NCI-H748 (cell line): ENCODE data around the gene ZNF366.
A peak's percentile ranks its signal among the peaks of the same experiment; 100 is the strongest.

Experiments used
- DNase-seq: peaks from one replicate; lab custom pipeline; 2025; ENCODE audit not compliant: unreplicated experiment; lab: John Stamatoyannopoulos, UW

The ZNF366 gene

DNA sequence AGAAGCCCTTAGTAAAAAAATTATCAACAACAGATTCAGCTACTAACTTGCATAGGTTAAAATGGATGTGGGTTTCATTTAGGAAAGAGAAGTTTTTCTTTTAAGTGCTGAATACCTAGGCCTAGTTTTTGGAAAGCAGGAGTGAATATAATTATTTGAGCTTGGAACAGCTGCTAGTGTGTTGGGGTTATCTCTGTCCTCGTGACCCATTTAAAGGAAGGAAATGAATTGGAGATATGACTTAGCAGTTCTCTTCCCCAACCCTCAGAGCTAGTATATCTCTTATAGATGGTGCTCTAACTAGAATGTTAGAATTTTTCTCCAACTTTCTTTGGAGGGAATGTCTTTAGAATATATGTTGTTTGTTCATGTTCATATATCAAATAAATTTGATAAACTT lies 38.6 kb downstream of the ZNF366 start:
- no peak for DNase-seq

DNA sequence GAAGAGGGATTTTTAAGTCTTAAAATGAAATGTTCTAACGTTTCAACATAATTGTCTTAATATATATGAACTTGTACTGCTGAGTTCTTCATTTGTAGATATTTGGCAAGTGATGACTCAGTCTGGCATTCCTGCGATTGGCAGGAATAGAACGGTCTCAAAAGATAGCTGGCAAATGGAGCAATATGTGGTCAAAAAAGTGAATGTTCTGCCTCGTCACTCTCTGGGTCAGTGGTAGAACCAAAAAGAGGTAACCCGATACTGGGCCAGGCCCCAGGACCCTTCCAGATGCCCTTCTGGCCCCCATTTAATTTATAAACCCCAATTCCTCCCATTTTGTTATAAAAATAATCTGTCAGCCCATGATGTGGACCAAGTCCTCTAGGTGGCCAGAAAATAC lies 39.2 kb downstream of the ZNF366 start:
- DNase-seq = no peak

DNA sequence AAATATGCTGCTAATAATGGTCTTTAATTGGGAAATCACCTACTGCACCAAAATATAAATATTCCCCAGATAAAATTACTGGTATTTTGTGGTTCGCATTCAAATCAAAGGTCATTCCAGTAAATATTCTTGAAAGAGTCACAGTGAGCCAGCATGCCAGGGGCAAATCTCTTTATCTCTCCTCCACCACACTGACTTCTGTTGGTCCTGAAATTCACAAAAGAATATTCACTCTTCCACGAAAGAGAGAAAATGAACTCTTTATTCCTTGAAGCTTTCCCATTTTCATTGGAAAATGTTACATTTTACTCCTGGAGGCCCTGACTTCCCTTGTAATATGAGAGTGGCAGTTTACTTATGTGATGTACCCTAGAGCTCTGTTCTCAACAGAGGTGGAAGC lies 39.7 kb downstream of the ZNF366 start:
- no peak for DNase-seq

DNA sequence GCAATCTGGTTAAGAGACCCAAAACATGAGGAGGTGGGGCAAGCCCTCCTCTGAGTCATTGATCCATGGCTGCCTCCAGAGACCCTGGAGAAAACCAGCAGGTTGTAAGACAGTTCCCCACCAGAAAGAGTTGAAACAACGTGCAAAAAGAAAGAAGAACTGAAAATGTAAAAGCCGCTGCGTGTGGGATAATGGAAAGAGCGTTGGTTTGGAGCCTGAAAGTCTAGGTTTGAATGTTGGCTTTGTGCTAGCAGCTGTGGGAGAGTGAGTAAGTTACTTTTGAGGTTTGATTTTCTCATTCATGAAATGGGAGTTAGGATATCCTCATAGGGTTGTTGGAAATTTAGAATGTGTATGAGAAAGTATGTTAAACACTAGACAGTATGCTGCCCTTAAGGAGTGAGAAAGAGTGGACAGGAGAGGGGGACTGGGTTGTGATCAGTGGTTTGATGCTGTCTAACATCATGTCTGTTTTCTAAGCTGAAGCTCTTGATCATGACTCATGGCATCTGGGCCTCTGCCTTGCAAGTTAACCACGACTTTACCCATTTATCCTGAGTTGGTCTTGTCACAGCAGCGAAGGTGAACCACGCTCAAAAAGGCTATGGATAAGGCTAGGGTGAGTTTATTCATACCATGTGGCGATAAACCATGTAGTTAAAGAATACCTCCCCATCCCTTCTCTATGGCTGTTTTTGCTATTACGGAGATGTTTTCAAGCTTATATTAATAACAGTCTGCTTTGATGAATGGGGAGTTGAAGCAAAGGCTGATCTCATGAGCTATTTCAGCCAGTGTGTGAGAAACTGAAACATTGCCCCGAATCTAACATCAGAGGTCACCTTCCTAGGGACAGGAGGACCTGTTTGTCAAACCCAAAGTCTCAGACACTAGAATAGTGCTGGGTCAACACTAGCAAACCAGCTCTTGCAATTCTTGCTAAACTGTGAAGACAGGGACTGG lies 41.3 kb downstream of the ZNF366 start:
- DNase-seq = no peak

DNA sequence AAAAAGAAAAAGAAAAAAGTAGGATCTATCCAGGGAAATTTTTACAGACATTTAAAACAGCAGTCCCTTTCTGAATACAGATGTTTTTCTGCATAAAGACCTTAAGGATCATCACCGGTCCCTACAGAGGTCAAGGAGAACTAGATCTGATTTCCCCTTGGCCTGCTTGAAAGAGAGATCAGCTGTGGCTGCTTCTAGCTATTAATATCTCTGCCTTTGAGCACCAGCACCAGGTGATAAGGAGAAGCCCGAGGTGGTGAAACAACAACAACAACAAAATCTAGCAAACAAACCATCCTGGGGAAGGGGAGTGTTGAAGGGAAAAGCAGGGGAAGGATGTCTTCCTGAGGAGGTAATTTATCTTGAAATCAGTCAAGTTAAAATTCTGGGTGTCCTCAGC lies 42.1 kb downstream of the ZNF366 start:
- DNase-seq = no peak

DNA sequence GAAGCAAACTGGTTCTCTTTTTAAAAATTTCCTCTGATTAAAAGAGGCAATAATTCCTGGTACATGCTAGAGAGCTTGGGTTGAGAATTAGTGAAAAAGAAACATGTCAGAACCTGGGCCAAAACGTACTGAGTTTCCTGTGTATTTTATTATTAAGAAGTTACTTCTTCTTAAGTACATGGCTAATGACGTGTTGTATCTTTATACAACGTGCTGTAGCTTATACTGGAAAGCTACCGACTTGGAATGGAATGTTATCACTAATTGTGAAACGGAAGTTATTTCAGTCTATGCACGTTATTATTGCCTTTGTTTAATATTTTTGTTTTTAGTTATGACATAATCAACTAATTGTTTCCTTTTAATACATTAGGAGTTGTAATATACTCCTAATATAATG lies 43.1 kb downstream of the ZNF366 start:
- DNase-seq = no peak

DNA sequence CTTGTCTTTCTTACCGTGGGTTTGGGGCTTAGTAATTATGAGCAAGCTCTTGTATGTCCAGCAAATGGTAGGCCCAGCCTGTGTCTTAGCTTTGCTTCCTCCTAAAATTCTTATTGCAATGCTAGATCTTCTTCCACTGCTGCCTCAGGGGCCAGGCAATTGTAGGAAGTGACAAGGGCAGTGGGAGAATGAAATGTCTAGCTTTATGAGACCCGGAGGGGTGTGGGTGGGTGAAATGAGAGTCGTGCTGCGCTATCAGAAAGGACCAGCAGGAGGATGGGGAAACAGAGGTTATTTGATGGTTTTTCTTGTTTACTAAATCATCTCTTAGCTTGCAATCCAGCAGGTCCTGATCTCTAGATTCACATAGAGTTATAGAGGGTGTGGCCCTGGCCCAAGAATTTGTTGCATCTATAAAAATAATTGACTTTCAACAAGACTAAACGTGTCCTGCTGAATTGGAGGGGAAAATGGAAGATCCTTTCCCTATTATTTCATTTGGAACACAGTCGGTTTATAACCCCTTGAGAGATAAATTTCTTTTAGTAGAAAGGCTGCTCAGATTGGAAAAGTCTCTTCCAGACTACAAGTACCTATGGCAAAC lies 43.7 kb downstream of the ZNF366 start:
- DNase-seq = peak; percentile 36

DNA sequence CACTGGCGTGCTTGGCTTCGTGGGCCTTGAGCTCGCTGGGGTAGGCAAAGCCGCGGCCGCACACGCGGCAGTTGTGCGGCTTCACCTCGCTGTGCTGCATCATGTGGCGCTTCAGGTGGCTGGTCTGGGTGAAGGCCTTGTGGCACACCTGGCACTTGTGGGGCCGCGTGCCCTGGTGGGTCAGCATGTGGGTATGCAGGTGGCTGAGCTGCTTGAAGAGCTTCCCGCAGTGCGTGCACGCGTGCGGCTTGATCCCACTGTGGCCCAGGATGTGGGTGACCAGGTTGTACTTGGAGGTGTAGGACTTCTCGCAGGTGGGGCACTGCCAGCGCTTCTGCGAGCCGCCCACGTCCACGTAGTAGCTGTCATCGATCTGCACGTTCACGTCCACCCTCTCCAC lies 46.8 kb downstream of the ZNF366 start:
- DNase-seq = no peak

DNA sequence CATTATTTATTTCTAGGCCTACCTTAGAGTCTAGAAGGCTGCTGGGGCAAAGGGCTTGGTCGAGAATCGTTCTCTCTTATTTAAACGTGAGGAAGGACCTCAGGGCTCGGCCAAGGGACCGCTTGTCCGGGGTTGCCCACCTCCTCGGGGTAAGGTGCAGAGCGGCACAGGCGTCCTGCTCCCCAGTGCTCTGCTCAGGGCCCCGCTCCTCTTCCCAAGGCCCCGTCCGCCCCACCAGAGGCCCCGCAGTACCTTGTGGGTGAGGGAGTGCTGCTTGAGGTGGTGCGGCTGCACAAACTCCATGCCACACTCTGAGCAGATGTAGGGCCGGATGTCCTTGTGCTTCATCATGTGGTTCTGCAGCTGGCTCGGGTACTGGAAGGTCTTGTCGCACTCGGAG lies 47.3 kb downstream of the ZNF366 start:
- no peak for DNase-seq

DNA sequence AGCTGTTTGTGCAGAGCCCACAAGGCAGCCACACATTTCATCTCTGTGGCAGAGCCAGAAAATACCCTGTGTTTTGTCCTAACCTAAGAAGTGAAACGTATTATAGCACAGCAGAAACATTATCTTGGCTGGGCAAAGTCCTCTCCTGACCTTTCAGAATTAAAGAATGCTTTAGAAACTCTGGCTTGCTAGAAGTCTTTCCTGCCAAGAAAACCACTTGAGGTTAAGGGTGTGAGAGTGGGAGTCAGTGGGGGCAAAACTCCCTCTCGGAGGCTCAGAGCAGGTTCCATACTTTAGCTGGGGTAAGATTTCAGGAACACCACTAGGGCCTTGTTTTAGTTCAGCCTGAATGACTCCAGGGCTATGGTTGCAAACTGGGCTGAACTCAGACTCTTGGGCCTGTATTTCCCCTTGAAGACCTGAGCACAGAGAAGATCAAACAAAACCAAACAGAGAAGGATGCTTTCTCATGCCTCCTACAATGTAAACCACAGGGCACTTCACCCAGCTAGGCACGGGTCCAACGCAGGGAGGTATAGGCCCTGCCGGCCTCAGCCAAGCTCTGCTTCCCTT lies 48.0 kb downstream of the ZNF366 start:
- DNase-seq = no peak

DNA sequence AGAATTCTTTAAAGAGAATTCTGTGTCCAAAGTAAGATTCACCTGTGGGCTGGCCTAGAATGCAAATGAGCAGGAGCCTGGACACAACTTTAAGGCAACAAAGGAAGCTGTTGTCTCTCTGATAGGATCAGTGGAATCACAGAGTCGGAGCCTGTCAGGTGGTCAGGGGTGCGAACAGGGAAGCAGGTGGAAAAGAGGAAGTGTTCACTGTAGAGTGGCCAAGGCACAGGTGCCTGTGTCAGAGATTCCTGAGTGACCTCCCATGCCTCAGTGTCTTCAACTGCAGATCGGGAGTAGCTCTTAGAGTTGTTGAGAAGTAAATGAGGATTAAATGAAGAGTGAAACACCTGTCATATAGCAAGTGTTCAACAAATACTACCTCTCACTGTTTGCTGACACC lies 48.8 kb downstream of the ZNF366 start:
- no peak for DNase-seq

DNA sequence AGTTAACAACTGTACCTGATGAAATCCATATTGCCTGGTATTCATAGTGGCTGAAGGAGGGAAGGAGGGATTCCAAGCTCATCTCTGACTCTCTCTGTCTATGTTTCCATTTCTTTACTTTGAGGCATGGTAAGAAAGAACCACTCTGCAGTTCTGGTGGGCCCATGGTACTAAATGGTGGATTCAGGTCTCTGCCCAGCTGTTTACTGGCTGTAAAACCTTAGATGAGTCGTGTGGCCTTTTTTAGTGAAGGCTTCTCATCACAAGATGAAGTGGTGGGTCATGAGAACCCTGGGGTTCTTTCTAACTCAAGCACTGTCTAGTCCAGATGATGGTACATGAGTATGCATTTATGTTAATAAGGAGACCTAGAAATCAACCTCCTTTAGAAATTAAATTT lies 49.7 kb downstream of the ZNF366 start:
- DNase-seq = no peak

DNA sequence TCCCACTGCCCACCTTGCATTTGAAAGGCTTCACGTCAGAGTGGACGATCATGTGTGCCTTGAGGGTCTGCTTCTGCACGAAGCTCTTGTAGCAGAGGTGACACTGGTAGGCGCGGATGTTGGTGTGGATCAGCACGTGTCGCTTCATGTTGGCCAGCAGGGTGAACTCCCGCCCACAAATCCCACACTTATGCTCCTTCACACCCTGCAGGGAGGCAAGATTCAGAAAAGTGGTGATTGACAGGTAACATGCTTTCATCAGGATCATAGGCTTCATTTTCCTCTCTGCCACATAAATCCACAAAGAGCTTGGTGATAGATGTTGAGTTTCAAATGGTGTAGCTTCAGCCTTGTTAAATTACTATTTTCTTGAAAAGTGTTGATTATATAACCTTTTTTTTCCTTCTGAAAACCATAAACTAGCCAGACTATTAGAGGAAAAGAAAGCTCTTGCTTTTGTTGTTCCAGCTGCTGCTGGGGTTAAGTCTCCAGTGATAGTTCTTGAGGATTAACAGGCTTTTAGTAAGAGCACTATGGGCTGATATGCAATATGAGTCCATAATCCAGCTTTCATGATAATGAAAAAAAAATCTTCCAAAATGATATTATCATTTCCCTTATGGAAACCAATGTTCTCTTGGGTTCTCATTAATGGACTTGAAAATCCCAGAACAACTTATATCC lies 50.7 kb downstream of the ZNF366 start:
- DNase-seq = no peak

DNA sequence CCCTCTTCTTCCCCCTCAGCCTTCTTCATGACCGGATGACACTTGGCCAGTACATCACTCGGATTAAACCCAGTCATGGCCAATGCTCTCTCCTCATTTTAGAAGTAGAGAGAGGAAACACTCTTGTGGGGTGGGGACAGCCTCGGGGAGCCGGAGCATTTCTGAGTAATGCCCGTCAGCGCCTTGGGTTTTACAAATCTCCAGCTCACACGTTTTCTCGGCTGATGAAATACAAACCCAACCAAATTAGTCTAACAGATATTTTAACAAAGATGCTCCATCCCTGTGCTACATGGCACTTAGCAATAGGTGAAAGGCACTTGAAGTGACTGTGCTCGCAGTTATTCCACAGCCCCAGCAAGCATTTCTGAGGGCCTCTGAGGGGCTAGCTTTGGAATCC lies 51.7 kb downstream of the ZNF366 start:
- DNase-seq = no peak

DNA sequence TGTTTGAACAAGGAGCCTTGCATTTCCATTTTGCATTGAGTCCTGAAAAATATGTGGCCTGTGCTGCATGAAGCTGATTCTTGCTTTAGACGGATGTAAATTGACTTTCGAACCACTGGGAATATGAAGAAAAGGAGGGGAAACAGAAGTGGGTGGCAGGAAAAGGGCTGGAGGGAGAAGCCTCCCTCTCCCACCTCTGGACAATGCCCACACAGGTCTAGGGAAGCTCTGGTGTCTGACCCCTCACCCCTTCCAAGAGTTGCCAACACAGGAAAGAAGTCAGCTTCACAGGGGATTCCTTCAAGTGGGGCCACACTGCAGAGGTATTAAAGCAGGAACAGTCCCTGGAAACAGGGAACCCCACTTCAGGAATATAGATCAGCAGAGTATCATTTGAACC lies 52.2 kb downstream of the ZNF366 start:
- DNase-seq = no peak

DNA sequence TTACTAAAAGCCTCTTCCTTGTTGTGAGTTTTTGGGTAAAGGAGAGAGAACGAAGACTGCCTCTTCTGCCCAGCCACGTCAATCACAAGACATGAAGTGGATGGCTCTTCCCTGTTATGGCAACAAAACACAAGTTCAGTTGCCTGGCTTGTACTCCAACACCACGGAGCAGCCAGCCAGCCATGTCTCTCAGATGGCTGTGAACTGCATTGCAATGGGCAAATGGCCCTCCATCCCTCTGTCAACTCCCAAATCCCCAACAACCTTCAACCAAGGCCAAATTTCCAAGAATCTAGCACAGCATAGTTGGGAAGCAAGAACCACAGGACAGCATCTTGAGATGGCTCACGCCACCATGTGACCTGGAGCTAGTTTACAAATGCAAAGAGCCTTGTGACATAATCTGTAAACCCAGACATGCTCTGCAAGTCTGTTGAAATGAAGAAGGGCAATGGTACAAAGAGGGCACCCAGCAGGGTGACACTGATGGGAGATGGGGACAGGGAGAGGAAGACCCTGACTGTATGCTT lies 53.9 kb downstream of the ZNF366 start:
- no peak for DNase-seq

DNA sequence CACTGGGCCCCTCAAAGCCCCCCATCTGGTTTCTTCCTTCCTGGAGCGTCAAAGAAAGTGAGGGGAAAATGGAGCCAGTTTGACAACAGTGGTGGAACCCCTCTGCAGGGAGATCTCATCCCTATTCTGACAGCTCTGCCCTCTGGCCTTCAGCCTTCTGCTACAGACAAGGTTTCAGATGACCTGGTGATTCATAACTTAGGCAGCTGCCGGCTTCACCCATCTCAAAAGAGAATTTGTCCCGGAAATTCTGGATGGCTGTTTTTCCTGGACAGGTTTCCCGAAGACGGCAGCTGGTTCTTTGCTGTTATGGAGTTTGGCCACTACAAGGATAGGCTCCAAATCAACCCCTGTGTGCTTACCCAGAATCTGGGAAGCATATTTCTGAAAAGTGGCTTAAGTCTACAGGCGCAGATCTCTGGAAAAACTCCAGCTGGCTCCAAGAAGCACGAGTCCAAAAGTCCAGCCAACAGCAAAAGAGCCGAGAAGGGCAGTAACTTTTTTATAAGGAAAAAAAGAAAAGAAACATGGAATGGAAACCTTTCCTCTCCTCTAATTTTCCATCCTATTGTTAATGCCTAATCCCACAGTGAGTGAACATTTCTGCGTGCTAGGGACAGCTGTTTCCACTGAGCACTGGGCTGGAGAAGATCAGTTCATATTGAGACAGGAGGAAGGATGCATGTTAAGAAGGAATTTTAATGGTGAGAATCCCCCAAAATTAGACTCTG lies 54.5 kb downstream of the ZNF366 start:
- no peak for DNase-seq

DNA sequence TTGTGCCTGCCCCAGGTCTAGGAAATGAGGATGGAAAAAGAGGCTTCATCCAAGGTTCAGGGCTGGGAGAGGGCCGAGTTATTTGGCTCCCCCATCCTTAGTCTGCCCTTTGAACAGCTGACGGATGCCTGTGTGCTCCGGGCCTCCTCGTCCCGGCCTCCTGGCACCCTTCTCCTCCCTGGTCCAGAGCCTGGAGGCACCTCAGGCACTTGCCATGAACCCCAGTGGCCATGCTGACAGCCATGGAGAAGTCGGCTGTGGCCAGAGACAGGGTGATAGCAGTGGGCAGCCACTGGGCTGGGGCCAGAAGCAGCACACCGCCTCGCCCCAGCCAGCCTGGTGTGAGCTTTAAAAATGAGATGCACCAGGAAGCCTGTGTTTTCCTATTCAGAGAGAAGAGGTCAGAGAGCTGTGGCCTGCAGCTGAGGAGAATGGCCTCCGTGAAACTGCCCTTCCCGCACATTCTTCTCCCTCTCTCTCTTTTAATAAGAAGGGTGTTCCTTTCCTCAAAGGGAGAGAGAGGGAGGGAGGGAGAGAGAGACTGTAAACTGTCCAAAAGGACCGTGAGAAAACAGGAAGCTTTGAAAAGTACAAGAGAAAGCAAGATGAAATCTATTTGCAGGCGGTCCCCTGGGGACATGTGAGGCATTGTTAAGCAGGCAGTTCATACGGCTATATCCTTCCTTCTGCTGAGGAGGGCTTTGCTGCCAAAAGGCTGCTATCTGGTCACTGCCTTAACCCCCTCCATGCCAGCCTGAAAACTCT lies 55.3 kb downstream of the ZNF366 start:
- no peak for DNase-seq

DNA sequence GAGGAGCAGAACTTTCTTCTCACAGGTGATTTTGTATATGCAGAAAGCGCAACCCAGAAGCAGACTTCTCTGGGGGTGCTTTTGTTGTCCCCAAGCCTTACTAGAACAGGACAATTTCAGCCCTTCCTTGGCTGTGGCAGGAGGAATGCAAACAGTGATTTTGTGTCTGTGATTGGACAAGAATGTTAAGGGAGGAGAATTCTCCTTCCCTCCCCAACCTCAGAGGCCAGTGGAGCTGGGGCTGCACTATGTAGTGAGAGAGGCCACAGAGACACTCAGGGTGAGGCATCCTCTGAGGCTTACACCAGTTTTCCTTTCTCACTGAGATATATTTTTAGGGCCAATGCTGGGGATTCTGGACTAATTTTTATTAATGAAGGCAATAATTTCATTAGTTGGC lies 58.8 kb downstream of the ZNF366 start:
- no peak for DNase-seq

DNA sequence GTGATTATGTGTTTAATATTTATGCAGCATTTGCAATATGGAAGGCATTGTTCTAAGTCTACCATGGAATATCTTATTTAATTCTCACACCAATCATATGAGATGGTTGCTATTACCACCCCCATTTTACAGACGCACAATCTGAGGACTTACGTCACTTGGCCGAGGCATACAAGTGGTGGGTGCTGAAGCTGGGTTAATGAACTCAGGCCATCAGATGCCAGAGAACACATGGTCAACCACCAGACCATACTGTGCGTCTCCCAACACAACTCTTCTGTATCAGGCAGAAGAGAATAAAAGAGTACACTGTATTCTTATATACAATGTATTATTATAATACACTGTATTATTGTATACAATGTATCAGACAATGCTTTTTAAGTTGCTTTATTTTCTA lies 59.5 kb downstream of the ZNF366 start:
- DNase-seq = no peak
